ENCODE measurements around the gene RBM4B.
"Not testable (repeated sequence)": the region's sequence is repeated elsewhere in the genome, so short reads cannot be mapped to it uniquely, and the experiment has no call there.

The RBM4B gene, protein sequence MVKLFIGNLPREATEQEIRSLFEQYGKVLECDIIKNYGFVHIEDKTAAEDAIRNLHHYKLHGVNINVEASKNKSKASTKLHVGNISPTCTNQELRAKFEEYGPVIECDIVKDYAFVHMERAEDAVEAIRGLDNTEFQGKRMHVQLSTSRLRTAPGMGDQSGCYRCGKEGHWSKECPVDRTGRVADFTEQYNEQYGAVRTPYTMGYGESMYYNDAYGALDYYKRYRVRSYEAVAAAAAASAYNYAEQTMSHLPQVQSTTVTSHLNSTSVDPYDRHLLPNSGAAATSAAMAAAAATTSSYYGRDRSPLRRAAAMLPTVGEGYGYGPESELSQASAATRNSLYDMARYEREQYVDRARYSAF

DNA sequence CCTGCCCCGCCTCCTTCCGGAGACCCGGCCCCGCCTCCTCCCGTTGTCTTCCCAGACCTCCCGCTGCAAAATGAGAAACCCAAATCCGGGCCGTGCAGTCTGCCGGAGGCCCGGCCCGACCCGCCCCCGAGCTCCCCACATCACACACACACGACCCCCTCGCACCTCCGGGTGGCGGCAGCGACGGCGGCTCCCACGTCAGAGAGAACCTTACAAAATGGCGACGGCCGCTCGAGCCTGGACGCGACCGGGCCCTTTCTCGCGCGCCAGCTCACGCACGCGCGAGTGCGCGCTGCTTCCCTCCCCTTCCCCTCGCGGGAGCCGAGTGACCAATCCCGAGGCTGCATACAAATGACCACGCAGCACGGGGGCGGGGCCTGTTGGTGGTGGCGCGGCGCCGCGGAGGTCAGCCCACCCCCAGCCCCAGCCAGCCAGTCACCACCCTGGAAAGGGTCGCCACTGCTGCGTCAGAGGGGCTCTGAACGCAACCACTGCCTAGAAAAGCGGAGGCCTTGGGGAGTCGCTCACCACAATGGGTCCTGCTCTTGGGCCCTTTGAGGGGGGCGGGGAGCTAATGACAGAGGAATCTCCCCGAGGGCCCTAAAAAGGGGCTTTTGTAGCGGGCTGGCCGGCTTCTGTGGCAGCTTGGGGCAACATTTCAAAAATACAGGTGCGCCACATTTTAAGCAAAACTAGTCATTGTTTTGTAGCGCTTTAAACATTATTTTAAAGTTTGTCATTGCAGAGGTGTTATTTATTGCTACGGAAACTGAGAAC, at the start of gene RBM4B:
Gene RBM4B (minus strand): TSS at position 289 of the 777 bp plus-strand sequence. CDS start 808 bp downstream, outside the sequence.
- DNase-seq, result peak; percentile 94

DNA sequence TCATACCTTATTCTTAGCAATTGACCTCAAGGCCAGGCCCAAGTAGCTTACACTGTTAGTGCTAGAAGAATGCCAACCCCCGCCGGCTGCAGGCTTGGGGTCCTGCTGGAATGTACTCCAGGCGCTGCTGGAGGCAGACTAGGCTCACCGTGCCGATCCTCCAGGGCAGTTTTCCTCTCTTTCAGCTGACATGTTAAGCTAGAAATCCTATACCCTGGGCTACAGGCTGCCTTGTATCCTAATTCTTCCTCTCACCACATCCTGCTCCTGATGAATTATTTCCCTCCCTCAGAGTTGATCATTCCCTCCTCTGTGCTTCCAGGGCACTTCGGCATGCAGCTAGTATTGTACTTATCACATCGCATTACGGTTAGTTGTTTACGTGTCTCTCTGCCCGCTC, 48.0 kb upstream of the RBM4B start:
- no peak for DNase-seq

DNA sequence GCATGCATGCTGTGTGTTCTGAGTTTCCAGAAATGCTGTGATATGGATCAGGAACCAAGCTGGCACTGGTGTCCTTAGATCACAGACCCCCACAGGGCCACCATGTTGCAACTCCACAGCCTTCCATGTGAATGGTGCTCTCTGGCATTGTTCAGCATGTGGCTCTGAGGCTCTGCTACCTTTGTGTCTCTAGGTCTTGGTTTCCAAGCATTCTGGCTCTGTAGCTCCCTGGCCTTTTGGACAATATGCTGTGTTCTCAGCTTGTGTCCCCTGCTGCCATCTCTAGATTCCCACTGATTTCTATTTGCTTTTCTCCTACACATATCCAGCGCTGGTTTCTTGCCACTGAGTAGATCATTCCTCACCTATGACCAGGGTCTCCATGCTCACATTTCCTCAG, 47.4 kb upstream of the RBM4B start:
- no peak for DNase-seq

DNA sequence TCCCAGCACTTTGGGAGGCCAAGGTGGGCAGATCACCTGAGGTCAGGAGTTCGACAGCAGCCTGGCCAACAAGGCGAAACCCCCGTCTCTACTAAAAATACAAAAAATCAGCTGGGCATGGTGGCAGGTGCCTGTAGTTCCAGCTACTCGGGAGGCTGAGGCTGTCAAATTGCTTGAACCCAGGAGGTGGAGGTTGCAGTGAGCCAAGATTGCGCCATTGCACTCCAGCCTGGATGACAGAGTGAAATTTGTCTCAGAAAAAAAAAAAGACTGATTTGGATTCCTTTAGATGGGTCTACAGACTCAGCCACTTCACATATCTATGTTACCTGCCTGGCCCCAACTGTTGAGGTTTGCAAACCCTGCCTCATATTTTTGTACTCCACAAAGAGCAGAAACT, 46.5 kb upstream of the RBM4B start:
- DNase-seq, result not testable (repeated sequence)

DNA sequence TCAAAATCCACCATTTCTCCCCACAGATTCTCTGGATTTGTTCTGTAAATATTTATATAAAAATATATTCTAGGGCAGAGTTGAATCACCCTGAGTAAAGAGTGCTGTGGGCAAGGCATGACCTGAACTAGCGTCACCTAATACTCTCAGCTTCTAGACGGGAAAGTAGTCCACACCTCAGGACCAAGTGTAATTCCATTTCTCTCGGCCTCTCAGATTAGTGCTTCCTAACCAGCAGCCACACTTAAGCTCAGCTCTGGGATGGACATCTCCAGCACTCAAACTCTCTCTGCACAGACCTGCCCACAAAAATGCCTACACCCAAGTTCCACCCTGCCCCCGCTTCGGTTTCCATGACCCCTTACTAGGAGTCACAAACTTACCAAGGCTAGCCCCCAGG, 46.0 kb upstream of the RBM4B start:
- no peak for DNase-seq

DNA sequence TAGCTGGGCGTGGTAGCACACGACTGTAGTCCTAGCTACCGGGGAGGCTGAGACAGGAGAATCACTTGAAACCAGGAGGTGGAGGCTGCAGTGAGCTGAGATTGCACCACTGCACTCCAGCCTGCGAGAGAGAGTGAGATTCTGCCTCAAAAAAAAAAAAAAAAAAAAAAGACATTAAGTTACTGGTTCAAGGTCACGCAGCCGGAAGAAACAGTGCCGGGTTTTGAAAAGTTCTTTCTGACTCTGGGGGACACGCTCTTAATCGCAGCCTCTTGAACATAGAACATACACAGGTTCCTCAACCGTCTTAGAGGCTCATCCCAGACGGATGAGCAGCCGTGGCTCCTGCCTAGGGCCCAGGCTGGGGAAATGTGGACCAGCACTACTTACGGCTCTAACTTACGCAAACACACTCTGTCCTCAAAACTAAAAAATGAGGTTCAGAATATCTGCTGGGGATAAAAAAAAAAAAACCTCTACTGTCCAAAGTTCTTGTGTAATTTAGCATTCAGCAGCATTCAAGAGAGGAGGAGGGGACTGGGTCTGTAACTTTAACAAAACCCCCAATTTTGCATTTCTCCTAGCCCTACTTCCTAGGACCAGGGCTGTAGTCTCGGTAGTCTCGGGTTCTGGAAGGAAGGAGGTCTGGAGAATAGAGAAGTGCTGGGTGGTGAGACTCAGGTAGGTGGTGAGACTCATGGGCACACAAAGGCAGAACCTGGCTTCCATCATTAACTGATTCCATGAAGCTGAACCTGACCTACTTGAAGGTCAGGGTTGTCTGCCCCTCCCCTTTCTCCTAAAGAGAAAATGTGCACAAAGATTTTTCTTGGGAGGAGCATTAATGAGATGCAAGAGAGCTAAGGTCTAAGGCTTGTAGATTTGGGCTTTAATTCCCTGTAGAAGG, 45.3 kb upstream of the RBM4B start:
- DNase-seq, result no peak

DNA sequence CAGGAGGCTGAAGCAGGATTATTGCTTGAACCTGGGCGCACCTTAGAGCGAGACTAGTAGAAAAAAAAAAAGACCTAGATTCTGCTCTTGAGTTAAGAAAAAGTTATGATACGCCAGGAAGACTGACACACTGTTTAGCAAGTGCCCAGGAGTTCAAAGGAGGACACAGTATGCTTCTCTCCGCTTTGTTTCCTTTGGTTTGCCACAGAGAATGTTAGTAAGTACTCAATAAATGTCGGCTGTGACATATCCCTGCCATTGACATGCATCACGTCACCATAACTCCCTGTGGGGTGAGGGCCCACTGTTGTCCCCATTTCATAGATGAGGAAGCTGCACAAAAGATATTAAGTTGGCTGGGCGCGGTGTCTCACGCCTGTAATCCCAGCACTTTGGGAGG, 44.3 kb upstream of the RBM4B start:
- no peak for DNase-seq

DNA sequence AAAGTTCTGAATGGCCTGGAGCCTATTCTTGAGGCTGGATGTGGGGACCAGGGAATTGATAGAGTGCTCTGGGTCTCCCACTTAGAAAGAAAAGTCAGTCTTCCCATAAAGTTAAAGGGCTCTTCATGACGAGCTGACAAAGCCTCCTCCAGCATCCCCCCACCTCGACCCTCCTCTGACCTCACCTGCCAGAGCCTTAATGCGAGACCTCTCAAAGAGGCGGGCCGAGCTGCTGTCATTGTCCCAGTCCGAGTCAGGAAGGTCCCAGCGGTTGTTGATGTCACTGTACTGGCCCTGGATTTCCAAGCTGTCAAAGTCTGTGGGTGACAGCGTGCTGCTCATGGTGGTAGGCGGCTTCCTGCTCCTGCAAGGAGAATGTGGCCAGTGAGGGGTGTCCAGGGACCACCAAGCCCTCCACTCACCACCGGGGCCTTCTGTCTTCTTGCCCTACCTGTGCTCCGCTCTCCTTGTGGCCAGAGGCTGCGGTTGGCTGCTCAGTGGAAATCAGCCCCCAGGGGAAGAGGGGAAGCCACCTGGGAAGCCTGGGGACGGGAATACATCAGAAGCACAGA, 43.3 kb upstream of the RBM4B start:
- DNase-seq, result no peak

DNA sequence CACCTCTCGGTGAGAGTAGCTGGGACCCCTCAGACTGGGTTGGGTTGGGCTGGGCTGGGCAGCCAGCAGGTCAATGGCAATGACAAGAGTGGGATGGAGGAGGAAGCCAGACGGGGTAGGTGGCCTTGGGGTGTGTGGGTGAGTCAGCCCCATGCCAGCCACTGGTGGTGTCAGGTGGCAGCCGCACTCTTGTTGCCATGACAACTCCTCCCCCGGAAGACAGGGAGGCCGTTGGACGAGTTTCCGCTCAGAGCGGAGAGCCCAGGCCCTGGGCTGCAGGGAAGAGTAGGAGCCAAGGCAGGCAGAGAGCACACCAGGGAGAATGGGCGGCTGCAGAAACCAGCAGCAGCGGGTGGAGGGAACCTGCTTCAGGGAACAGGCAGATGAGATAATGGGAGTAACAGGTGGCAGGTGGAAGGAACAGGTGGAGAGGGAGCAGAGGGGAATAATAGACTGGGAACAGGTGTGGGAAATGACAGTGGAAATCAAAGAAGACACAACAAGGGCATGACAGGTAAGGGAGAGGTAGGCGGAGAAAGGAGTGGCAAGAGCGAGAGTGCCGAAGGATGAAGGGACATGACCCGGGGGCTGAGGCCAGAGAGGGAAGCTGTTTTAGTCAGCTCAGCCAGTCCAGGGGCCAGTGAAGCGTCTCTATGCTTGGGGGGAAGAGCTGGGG, 42.7 kb upstream of the RBM4B start:
- DNase-seq, result peak; percentile 95

DNA sequence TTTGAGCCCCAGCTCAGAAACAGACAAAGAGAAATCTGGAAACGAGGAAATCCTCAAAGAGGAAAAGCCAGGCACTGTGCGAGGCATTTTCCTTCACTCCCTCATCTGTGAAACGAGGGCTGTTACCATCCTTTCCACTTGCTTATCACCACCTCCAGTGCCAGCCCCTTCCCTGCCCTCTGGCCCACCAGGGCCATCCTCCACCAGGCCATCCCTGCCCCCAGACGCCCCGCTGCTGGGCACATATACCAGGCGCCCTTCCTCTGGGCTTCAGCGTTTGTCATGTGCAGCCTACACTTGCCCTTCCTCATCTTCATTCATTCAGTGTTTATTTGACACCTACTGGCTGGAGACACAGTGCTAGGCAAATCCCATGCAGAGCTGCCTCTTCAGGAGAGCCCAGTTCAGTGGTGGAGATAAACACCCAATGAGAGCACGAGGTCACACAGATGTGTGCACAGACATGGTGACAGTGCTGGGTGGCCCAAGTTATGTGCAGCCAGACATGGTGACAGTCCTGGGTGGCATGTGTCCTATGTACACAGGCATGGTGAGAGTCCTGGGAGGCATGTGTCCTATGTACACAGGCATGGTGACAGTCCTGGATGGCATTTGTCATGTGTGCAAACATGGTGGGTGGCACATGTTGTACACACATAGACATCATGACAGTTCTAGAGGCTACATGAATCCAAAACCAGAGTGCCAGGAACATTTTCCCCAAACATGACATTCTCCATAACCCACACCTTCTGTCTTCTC, 41.6 kb upstream of the RBM4B start:
- DNase-seq, result no peak

DNA sequence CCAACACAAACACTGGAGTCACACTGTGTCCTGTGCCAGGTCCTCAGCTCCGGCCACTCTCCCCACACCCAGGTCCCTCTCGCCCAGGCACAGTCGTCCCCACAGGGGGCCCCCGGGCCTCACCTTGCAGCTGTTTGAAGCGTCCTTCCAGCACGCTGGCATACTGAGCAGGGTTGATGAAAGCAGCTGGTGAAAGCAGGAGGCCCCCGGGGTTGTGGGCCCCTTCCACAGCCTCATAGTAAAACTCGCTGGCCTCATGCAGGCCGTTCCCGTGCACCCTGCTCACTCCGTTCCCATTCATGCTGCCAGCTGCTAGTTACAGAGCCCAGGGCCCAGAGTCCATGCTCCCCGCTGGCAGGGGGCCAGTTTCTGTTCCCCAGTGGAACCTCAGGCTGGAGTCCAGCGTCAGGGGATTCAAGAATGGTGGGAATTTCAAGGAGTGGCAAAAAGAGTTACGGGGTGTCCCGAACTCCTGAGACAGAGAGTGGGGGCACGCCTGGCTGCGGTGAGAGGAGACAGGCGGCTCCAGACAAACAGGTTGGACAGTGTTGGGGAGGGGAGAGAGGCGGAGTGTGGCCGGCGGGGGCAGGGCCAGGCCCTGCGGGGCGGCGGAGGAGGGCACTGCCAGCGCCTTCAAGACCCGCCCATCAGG, 40.8 kb upstream of the RBM4B start:
- DNase-seq, result peak; percentile 39

DNA sequence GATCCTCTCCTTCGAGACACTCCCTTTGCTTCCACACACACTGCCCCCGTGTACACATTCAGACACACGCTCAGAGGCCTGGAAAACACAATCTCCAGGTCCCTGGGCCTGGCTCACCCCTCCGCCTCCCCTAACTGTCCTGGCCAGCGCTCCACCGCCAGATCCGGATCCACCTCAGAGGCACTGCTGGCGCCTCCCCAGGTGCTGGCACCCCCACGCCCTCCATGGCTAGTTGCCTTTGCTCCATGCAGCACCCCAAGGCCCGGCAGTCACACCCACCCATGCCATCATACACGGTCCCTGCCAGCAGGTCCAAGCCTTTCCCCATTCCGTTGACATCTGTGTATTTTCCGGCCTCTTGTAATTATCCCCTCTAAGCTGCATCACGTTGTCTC, 40.2 kb upstream of the RBM4B start:
- no peak for DNase-seq

DNA sequence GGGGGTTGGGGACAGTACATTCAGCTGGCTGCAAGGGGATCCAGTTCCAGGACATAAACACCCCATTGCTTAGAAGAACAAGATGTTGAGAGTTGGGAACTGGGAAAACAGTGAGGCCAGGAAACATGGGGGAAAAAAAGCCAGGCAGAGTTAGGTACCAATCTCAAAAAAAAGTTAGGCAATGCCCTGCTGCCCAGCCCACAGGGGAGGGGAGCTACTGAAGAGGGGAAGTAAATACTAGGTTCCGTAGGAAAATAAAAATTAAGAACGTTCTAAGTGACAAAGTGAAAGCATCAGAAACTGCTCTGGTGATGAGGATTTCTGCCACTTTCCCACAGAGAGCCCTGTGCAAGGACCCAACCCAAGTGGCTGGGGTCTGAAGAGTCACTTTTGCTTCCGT, 39.3 kb upstream of the RBM4B start:
- DNase-seq, result no peak

DNA sequence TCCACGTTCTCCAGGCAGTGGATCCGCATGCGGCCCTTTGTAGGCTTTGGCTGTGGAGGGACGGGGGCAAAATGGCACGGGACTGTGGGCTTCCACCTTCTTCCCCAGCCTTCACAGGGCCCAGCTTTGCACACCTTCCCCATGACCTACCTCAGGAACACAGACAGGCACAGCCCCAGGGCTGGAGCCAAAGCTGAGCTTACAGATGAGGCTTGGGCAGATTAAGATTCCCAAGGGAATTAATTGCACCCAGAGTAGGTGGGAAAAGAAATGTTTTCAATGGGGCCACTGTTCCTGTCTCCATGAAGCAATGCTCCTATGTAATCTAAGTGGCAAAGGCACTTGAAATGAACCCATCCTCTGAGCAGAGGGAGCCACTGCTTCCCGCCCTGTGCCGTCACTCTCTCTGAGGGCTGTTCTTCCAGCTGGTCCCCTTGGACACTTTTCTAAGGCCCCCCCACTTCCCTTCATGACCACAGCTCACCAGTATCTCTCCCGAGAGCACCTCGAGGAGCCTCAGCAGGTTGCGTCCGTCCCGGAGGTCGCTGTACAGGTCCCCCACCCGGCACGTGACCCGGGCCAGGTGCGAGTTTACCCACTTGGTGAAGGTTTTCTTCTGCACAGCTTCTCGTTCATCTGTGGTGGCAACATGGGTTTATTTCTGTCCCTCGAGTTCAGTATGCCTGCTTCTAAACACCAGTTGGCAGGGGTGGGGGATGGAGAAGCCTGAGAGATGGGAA, 37.8 kb upstream of the RBM4B start:
- no peak for DNase-seq

DNA sequence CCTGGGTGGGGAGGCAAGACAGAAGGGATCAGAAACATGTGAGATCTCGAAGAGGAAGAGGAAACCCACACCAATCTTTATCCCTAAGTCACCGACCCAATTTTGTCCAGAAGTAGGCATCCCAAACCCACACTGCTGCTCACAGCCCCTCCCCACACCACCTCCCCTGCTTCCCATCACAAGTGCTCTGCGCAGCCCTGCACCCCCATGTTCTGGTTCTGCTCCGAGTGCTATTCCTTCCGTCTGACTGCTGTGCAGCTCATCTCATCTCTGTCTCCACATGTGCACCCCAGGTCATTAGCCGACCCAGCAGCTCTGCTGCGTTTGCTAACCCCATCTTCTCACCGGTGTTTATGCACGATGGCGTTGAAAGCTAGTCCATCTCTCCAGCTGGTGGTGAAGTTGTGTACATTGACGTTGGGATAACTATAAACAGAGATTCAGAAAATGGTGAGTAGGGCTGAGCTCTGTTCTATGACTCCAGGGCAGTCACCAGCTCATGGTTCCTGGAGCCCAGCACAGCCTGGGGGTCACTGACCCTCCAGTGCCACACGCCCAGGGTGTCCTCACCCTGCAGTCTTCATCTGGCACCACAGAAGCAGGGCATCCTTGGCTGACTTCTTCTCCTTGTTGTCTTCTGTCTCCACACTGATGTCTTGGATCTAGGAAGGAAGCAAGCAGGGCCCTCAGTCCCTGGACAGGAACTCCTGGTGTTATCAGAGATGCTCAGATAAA, 36.2 kb upstream of the RBM4B start:
- DNase-seq, result no peak

DNA sequence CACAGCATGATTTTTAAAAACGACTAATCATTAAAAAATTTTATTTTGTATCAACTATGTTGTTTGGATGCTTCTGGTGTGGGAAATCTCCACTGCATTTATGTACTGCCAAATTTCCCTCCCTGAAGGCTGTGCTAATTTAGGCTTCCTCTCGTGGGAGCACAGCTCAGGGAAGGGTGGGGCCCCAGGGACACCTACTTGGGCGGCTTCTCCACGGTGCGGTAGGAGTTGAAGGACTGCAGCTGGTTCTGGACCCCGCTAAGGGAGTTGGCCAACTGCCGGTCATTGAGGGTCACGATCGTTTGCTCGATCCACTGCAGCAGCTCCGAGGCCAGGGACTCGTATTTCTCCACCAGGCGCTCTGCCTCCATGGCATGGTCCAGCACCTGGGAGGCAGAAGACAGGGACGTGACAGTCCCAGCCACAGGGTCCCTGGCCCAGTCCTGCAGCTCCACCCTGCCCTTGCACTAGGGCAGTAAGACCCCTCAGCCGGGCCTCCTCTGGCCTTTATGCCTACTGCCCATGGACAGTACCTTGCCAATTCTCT, 32.8 kb upstream of the RBM4B start:
- DNase-seq, result no peak

DNA sequence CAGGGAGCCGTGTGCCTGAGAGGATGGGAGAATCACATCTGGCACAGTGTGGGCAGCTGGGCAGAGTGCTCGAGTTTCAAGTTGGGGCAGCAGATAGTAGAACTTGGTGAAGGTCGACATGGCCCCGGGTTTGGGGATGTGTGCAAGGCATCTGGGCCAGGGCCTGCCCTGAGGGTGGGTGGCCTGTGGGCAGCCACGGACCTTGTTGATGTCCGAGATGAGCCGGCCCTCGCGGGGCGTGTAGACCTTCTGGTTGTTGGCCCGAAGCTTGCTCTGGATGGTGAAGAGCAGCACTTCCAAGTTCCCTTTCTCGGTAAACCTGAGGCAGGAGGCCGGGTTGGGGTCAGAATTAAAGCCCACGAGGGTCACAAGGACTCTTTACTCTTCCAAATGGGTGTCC, 31.0 kb upstream of the RBM4B start:
- DNase-seq, result no peak

DNA sequence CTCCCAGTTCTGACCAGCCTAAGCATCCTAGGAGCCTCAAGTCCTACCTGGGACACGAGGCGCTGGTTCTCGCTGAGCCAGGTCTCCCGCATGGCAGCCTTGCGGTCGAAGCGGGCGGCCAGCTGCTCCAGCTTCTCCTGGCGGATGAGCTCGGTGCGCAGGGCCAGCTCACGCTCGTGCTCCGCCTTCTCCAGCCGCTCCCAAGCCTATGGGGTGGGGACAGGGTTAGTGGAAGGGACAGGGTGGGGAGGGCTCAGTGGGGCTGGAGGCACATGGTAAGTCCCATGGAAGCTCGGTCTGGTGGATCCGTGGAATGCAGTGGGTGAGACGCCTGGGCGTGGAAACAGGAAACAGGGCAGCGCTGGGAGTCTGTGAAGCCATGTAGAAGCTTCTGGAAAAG, 30.4 kb upstream of the RBM4B start:
- DNase-seq, result no peak

DNA sequence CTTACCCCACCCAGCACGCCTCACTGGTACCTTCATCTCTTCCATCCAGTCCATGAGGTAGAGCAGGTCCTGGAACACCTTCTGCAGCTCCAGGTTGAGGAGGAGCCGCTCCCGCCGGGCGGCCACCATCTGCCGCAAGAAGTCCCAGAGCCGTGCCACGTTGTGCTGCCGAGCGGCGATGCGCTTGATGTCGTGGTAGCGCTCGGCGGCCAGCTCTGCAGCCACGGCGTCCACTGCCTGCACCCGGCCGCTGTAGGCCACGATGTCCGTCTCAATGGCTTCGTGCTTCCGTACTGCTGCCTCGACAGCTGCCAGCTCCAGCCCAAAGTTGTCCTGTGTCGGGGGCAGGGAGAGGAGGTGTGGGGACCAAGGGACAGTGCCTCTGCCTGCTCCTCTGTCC, 29.8 kb upstream of the RBM4B start:
- no peak for DNase-seq
